A549 (cell line): ENCODE data around the gene GMDS.

Source experiments
- CHD4 ChIP-seq: fragments of 200-600 bp; sonication (generic); IDR thresholded peaks from 2 replicates; pipeline ENCODE4 v1.6.1; 2016; ENCODE audit warnings: antibody characterized with exemption, mild to moderate bottlenecking, borderline replicate concordance
- NR3C1 ChIP-seq: fragments of >200 bp; sonication (Bioruptor Twin); formaldehyde crosslinking; IDR thresholded peaks from 3 replicates; pipeline ENCODE4 v1.6.1; 2017
- RAD21 ChIP-seq, 2 experiments: fragments of >200 bp in 1 of 2; sonication (Bioruptor Twin) in 1 of 2; formaldehyde crosslinking in 1 of 2; IDR thresholded peaks in 1 of 2; conservative IDR thresholded peaks in 1 of 2; 2 replicates in 1 of 2; 3 replicates in 1 of 2; pipeline ENCODE4 v1.6.1; 2012 to 2018; ENCODE audit warnings: inconsistent platforms in 1 of 2
- RFX5 ChIP-seq: fragments of 450-650 bp; IDR thresholded peaks from 2 replicates; pipeline ENCODE4 v1.7.1; 2014; ENCODE audit warnings: antibody characterized with exemption, mild to moderate bottlenecking, moderate library complexity

GRCh38 chr6:1858859-1859258, 386.5 kb downstream of the GMDS start:
- TF ChIP-seq CHD4 = no peak
- no peak for TF ChIP-seq RAD21 (conservative IDR thresholded peaks at IDR 0.05 in 1 of 2, IDR thresholded peaks at IDR 0.05 in 1 of 2)
- no peak for TF ChIP-seq NR3C1
- TF ChIP-seq RFX5 = no peak
